Ovary (tissue), 3 donors: ENCODE measurements around the gene LIAS.

ENCODE experiments used
- CTCF ChIP-seq, 3 donors: fragments of 450-650 bp in 2 of 3; fragments of 200-600 bp in 1 of 3; IDR thresholded peaks; one replicate each; pipeline versions ENCODE4 v1.5.1 to v1.8.0; 2016 to 2022; ENCODE audit warnings: antibody characterized with exemption in 3 of 3, mild to moderate bottlenecking in 1 of 3
- EP300 ChIP-seq: sonication (generic); formaldehyde crosslinking; IDR thresholded peaks from one replicate; pipeline ENCODE4 v1.6.1; 2017; ENCODE audit warnings: antibody characterized with exemption
- POLR2A ChIP-seq: fragments of 450-650 bp; IDR thresholded peaks from one replicate; pipeline ENCODE4 v1.6.1; 2017; ENCODE audit warnings: antibody characterized with exemption, mild to moderate bottlenecking, moderate library complexity
- donor health status: DM: no; HTN: no; CAD: no.

GRCh38 chr4:39470402-39470801, 11.5 kb downstream of the LIAS start:
- no peak for TF ChIP-seq CTCF (IDR thresholded peaks at IDR 0.05)
- TF ChIP-seq POLR2A, result no peak
- TF ChIP-seq EP300, result no peak
